HG03565 (cell line): ENCODE results near the gene MARVELD3.
"Not testable (repeated sequence)": the region's sequence is repeated elsewhere in the genome, so short reads cannot be mapped to it uniquely, and the experiment has no call there.

Source experiments
- ATAC-seq: cut with Tn5 transposase; IDR thresholded peaks from one replicate; pipeline ENCODE4 v1.9.1; 2021; ENCODE audit warnings: mild to moderate bottlenecking, moderate library complexity; ENCODE audit not compliant: unreplicated experiment

Gene MARVELD3

GRCh38 chr16:71671165-71671564, 45.2 kb downstream of the MARVELD3 start:
- no peak for ATAC-seq

- ATAC-seq, result no peak
Measured at GRCh38 chr16:71672125-71672524, 46.1 kb downstream of the MARVELD3 start.

GRCh38 chr16:71672803-71673581, 47.0 kb downstream of the MARVELD3 start:
- no peak for ATAC-seq

- ATAC-seq, result no peak
Measured at GRCh38 chr16:71673582-71673973, 47.6 kb downstream of the MARVELD3 start.

- ATAC-seq, result no peak
Measured at GRCh38 chr16:71674229-71674628, 48.2 kb downstream of the MARVELD3 start.

GRCh38 chr16:71675380-71675779, 49.4 kb downstream of the MARVELD3 start:
- no peak for ATAC-seq

- no peak for ATAC-seq
Measured at GRCh38 chr16:71676236-71676635, 50.3 kb downstream of the MARVELD3 start.

GRCh38 chr16:71681360-71681759, 55.4 kb downstream of the MARVELD3 start:
- no peak for ATAC-seq

GRCh38 chr16:71684280-71684679, 58.3 kb downstream of the MARVELD3 start:
- not testable (repeated sequence) for ATAC-seq
